GM19240 (cell line): ENCODE results near the gene KDM3A.
A peak's percentile ranks its signal among the peaks of the same experiment; 100 is the strongest.

Source experiments
- DNase-seq: peaks from one replicate; pipeline ENCODE4 v3.0.0; 2011; ENCODE audit warnings: low spot score; ENCODE audit not compliant: insufficient read length

KDM3A gene, protein sequence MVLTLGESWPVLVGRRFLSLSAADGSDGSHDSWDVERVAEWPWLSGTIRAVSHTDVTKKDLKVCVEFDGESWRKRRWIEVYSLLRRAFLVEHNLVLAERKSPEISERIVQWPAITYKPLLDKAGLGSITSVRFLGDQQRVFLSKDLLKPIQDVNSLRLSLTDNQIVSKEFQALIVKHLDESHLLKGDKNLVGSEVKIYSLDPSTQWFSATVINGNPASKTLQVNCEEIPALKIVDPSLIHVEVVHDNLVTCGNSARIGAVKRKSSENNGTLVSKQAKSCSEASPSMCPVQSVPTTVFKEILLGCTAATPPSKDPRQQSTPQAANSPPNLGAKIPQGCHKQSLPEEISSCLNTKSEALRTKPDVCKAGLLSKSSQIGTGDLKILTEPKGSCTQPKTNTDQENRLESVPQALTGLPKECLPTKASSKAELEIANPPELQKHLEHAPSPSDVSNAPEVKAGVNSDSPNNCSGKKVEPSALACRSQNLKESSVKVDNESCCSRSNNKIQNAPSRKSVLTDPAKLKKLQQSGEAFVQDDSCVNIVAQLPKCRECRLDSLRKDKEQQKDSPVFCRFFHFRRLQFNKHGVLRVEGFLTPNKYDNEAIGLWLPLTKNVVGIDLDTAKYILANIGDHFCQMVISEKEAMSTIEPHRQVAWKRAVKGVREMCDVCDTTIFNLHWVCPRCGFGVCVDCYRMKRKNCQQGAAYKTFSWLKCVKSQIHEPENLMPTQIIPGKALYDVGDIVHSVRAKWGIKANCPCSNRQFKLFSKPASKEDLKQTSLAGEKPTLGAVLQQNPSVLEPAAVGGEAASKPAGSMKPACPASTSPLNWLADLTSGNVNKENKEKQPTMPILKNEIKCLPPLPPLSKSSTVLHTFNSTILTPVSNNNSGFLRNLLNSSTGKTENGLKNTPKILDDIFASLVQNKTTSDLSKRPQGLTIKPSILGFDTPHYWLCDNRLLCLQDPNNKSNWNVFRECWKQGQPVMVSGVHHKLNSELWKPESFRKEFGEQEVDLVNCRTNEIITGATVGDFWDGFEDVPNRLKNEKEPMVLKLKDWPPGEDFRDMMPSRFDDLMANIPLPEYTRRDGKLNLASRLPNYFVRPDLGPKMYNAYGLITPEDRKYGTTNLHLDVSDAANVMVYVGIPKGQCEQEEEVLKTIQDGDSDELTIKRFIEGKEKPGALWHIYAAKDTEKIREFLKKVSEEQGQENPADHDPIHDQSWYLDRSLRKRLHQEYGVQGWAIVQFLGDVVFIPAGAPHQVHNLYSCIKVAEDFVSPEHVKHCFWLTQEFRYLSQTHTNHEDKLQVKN (N-terminal part only)

DNA sequence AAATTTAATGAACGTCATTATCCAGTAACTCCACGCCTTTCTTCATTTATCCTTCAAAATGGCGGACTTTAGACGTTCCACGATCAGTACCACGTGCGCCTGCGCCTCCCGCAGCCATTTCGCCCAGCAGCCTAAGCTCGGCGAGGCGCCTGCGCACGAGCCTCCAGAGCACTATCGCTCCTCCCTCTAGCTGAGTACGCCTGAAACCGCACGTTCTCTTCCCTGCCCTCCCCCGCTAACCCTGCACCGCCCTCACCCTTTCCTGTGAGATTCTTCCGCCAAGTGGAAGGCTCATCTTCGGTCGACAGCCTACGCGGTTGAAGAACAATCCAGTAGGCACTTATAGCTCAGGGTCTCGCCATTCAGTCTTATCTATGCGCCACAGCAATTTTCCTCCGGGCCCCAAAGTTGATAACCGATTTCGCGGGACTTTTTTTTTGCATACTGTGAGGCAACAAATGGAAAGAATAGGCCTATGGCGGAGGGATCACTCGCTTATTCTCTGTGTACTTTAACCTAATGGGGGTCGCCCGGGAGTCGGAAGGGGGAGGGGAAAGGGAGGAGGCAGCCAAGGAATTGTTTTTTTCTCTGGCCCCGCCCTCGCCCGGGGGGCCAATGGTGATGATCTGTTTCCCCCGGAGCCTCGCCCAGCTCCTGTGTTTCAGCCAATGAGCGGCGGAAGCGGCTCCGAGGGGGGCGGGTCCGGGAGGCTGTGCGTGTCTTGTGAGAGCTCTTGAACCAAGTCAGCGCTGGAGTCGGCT is at the start of gene KDM3A:
KDM3A (plus strand) TSS at position 741 of the 761 bp plus-strand sequence. CDS start 677 bp downstream, outside the sequence.
- peak; percentile 71 for DNase-seq

DNA sequence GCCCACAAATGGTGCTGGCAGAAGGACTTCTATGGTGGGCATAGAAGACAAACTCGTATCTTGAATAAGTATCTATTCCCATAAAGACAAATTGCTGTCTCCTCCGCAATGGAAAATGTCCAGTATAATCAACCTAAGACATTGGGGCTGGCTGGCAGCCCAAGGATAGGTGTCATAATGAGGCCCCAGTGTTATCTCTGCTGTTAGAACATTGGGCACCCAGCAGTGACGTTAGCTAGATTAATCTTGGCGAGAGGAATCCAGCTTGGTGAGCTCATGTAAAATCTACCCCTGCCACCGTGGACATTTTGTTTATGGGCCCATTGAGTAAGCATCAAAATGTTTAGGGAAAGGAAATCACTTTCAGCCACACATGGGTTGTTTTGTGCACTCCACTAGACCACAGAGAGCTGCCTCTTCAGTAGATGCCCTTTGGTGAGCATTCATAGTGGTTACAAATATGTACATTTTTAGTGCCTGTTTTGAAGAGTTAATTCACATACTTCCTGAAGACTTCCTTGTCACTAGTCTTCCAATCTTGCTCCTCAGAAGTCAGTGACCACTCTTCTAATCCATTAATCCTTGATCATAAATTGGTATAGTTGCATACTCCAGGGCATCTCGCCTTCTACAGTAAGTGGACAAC is 48.2 kb upstream of the KDM3A start:
- DNase-seq: no peak

DNA sequence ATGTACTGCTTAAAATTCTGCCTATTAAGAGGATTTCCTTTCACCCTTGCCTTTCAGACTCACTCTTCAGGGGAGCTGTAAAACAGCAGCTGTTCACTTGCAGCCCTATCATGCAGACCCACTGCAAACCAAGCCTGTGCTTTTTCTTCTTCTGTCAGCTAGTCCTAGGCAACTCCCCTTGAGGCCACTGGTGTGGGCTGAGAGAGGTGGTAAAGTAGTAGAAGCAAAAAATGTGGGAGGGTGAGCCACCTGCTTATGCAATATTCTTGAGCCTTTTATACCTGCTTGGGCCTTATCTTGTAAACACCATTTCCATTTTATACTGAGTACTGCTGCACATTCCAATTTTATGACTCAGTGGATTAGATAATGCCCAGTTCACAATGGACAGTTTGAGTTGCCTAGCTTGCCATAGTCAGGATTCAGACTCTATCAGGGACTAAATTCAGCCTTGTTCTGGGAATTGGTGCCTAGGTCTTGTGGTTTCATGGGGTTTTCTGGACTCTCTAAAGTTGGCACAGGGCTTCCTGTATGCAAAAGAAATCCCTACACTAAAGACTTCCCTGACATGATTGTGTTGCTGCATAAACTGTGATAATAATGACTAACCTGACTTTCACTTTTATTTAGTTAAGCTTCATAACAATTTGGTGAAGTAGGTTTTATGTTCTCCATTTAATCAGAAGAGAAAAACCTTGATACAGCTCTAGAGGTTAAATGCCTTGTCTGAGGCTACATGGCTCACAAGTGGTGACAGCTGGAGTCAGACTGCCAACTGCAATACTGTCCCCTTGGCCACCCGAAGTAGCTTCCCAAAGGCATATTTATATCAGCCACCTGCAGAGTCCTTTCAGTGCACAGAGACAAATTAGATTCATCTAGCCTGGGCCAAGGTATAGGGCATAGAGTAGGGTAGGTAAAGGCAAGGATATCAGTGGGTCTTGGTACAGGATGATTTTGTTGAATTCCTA is 47.4 kb upstream of the KDM3A start:
- DNase-seq: no peak

DNA sequence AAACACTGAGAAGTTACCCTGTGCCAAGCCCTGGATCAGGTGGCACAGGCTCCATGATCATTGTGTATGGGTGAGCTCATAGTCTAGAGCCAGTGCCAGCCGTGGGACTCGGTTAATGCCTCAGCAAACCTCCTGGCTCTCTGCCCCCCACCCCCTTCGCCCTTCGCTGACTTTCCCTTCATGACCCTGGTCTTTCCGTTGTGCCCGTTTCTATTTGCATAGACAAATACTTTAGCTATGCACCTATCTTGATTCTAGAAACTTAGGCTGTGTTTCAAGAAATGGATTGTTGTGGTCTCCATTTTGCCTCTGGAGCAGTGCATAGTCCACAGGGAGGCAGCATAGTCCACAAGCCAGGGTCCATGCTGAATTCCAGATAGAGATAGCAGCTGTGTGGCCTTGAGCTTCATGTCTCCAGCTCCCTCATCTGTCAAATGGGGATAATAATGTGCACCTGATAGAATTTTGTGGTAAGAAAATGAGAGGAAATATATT is 44.8 kb upstream of the KDM3A start:
- DNase-seq: no peak

DNA sequence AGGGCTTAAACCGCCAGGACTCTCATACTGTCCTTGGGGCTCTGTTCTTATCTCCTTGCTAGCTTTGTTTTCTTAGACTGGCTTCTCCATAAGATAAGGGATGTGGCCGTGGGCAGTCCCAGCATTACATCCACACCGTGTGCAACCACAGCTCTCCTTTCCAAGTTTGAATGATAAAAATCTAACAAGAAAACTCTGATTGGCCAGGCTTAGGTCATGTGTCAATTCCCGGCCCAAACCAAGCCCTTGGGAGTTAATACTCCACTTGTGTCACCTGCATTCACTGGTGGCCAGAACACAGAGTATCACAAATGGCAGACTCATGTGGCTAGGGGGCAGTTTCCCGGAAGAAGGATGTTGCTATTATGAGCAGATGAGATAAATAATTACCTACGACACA is 43.2 kb upstream of the KDM3A start:
- DNase-seq: no peak

DNA sequence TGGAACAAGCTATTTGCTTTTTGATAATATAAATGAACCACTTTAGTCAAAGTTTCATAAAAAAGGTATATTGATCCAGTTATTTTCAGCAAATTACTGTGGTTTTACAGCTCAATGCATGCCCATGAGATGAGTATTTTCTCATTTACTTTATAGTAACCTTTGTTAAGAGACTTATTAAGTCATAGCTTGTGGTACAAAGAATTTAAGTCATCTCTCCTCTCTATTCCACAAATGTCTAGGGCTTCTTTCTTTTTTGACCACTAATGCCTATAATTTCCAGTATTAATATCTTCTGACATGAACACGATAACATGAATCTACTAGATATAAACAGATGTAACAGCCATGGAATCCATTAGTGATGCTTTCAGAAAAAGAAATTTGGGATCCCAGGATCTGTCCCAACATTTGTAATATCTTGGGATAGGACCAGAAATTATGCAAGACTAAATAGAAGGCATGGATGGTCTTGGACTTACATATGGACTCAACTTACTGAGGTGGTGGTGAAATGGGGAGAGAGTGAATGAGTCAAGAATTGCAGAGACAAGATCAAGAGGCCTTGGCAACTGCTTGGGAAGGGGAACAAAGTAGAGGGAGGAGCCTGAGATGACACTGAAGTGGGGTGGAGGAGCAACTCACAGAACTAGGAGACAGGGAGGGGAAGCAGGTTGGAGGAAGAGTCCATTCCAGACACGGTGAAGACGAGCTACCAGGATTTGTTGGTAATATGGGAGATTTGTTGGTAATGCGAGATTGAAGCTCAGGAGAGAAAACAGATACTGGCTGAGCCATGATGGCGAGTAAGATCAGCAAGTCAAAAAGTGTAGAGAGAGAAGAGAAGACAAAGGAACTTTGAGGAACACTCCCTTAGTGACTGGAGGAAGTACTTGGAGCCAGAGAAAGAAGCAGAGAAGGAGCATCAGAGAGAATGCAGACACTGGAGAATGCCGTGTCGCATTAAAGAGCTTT is 42.4 kb upstream of the KDM3A start:
- no peak for DNase-seq

DNA sequence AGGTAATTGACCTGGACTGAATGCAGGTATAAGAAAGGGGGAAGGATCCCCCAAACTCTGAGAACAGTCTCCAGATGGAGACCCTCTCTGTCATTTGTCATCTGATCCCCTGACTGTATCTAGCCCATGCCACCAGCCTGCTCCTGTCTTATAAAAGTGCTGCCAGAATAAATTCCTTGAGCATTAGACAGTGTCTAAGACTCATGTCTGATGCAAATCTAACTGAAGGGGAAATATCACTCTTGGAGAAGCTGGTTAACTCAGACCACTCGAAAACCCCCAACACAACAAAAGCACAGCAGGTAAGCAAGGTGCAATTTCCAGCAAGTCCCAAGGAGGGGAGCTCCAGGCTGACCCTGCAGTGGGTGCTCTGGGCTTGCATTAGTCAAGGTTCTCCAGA is 40.9 kb upstream of the KDM3A start:
- DNase-seq: no peak

DNA sequence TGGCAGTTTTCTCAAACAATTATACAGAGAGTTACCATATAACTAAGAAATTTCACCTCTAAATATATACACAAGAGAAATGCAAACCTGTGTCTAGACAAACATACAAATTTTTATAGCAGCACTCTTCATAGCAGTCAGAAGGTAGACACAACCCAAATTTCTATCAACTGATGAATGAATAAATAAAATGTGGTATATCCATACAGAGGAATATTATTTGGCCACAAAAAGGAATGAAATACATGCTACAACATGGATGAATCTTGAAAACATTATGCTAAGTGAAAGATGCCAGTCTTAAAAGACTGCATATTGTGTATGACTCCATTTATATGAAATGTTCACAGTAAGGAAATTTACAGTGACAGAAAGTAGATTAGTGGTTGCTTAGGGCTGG is 30.6 kb upstream of the KDM3A start:
- DNase-seq: no peak

DNA sequence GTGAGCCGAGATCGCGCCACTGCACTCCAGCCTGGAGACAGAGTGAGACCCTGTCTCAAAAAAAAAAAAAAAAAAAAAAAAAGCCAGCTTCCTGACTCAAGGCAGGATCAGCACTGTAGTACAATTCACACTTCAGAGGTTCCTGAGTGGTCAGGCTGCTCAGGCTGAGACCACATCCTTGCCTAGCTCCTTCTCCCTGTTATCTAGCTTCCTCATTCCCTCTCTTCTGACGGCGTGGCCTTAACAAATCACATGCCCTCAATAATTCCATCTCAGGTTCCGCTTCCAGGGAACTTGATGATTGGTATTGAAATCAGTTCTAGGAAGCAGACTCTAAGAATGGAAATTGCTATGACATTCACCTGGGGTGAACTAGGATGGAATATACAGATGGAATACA is 29.8 kb upstream of the KDM3A start:
- DNase-seq: no peak

DNA sequence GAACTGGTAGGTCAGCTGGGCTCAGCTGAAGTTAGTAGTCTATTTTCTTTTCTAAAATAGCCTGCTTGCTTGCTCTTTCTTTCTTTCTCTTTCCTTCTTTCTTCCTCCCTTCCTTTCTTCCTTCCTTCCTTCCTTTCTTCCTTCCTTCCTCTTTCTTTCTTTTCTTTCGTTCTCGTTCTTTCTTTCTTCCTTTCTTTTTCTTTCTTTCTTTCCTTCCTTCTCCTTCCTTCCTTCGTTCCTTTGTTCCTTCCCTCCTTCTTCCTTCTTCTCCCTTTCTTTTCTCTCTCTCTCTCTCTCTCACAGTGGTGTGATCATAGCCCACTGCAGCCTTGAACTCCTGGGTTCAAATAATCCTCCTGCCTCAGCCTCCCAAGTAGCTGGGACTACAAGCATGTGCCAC is 29.2 kb upstream of the KDM3A start:
- DNase-seq: no peak

DNA sequence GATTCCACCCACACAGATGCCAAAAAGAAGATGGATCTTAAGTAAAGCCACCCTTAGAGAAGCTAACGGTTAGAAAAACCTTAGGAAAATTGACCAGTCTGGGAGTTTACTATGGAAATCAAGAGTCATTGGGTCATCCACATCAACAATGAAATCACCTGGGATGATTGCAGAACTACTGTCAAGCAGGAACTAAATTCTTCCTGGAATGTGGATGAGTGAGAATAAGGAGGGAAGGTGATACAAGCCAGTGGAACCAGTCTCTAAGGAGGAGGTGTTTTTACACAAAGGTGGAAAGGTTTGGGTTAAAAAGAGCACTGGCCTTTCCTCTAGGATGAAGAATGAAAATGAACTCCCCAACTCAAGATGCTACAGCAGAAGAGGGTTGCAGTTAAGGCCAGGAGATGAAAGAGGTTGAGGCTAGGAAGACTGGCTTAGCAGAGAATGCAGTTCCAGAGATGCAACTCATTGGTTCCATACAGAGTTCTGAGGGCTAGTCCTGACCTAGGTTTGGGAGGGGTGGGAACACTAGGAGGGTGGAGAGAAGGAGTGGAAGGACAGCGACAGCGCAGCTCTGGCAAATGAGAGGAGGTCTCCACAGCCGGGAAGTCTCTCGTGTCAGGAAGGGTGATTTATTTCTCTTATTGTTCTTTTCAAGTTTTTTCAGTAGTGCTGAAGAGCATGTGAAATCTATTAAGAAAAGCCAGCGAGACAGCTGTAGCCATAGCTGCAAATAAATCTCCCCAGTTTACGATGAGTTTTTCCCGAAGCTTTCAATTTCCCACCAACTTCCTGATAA is 27.7 kb upstream of the KDM3A start:
- DNase-seq: no peak

DNA sequence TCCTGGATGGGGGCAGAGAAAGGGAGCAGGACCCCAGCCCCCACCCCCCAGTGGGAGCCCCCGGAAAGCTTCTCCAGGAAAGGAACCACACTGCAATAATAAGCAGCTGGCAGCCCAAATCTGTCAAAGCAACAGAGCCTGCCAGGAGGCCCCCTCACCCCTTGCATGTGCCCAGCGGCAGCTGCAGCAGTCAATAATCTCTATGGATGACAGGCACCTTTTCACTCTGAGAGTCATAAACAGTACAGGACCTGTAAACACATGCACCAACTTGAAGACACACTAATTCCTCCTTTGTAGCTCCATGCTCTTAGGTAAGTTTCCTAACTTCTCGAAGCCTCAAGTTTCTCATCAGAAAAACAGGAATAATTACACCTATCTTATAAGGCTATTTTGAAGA is 26.2 kb upstream of the KDM3A start:
- no peak for DNase-seq

DNA sequence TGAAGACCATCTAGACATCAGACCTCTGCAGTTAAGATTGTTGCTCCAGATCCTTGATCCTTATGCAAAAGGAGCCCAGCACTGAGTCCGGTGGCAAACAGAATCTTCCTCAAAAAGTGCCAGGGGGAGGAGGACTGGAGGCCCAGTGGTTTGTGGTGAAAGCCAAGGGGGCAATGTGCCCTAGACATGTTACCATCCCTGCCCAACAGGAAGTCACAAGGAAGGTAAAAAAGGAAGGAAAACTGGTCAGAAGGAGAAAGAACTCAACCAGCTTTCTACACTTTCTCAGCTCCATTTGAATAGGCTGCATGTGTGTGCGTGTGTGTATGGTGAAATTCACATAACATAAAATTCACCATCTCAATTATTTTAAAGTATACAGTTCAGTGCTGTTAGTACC is 25.0 kb upstream of the KDM3A start:
- no peak for DNase-seq

DNA sequence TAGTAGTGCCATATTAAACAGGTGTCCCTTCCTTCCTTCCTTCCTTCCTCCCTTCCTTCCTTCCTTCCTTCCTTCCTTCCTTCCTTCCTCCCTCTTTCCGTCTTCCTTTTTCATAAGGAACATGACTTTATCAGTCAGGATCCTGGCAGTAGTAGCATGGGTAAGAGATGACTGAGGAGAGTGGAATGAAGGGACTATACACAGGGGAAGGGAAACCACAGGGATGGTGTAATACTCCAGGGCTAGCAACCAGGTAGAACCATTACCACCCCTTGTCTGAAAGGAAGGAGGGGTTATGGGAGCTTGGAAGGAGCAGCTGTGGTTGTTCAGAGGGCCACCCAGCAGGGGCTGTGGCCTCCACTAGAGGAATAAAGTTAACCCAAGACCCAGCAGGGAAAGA is 23.2 kb upstream of the KDM3A start:
- DNase-seq: no peak

DNA sequence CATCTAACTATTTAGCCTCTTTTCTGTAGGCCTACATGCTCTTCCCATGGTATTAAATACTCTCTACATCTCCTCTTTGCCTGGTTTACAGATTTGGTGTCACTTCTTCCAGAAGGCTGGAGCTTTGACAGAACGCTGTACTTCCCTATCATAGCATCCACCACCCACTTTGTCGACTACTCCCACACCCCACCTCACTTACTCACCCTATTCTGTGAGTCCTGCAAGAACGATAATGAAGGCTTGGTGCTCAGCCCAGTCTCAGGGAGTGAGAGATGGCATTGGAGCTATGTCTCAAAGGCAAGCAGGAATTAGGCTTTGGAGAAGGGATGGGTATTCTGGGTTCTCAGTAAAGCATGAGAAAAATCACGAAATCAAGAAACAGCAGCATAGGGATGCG is 20.3 kb upstream of the KDM3A start:
- no peak for DNase-seq

DNA sequence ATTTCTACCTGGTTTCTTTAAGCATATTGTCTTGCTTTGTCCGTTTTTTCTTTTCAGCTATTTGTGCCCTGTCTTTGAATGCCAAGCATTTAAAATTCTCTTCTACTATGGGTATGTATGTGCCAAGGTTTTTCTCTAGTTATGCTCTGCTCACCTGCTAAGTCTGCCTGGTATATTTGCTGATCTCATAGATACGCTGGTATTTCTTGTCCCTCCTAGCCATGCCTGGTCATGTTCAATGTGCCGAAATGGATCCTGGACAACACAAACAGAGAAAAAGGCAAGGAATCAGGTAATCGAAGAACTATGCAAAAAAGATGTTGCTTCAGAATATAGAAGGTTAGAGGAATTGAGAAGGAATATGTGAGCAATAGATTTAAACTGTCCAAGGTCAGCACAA is 14.9 kb upstream of the KDM3A start:
- no peak for DNase-seq

DNA sequence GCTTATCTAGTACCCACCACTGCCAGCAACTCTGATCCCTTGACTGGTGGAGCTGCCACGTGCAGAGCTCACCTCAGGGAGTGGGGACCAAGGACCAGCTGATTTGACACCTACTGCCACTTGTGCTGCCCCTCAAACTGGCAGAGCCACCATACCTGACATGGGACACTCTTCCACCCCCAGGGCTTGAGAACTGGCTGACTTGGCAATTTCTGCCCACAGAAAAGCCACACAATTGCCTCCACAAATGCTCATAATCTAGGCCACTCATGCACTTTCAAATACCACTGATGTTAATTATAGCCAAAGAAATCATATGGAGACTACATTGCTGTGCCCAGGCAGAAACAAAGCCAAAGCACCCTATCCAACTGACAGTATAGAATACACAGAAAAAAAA is 11.8 kb upstream of the KDM3A start:
- DNase-seq: no peak
